Ovary (tissue), 9 donors: Measurements from ENCODE around the gene ZNF280B. TPM values are rescaled to one million over a fixed set of nuclear protein-coding genes. Genes with fewer than 3 reads are reported as not detected.
A peak's percentile ranks its signal among the peaks of the same experiment; 100 is the strongest.

ENCODE experiments used
- DNase-seq, 5 donors: peaks; one replicate each; pipeline ENCODE4 v3.0.0-alpha.2; 2019 to 2020
- H3K27ac ChIP-seq, 2 donors: fragments of 200-600 bp; one replicate each; pipeline versions ENCODE4 v1.5.1 to v1.8.0; 2019 to 2022
- H3K27me3 ChIP-seq: fragments of 200-600 bp; one replicate; pipeline ENCODE4 v1.8.0; 2022
- H3K36me3 ChIP-seq: fragments of 200-600 bp; sonication (generic); one replicate; pipeline ENCODE4 v1.5.1; 2019
- H3K4me1 ChIP-seq: one replicate; pipeline ENCODE4 v1.8.1; 2013; ENCODE audit warnings: mild to moderate bottlenecking, moderate library complexity; ENCODE audit not compliant: insufficient read depth
- H3K4me3 ChIP-seq: fragments of 200-600 bp; sonication (generic); one replicate; pipeline ENCODE4 v1.5.1; 2017
- H3K9me3 ChIP-seq, 2 donors: fragments of 200-600 bp in 1 of 2; sonication (generic) in 1 of 2; one replicate each; pipeline versions ENCODE4 v1.5.1 to v1.8.1; 2013 to 2019; ENCODE audit warnings: mild to moderate bottlenecking in 1 of 2, moderate library complexity in 1 of 2
- EP300 ChIP-seq: sonication (generic); formaldehyde crosslinking; IDR thresholded peaks from one replicate; pipeline ENCODE4 v1.6.1; 2017; ENCODE audit warnings: antibody characterized with exemption
- POLR2A ChIP-seq: fragments of 450-650 bp; IDR thresholded peaks from one replicate; pipeline ENCODE4 v1.6.1; 2017; ENCODE audit warnings: antibody characterized with exemption, mild to moderate bottlenecking, moderate library complexity
- WGBS, 3 donors: extraction: QIAGEN DNeasy Blood & Tissue Kit in 1 of 3; methylation state at CpG; one replicate each; pipeline versions ENCODE4 v1.1.5 to v1.1.7; 2013 to 2017; 5-methylcytosine and 5-hydroxymethylcytosine counted together
- intact Hi-C, 4 donors: fragments of 100-400 bp; cut with DNase I; formaldehyde crosslinking; loops; one replicate each; pipeline versions ENCODE4 v1.11.0 to v1.15.1; 2022 to 2023
- polyA plus RNA-seq, 2 donors: library from polyadenylated mRNA; stranded (reverse); fragments of 200-250 nt in 1 of 2; fragments of 350-450 nt in 1 of 2; fragmentation: Illumina TruSeq in 1 of 2; extraction: RNeasy Lipid Tissue Mini Kit (QIAGEN cat#74804) in 1 of 2; gene quantifications; one replicate each; pipeline ENCODE4 v1.2.3, GENCODE V29; 2013 to 2014
- total RNA-seq, 7 donors: library from RNA; depleted of rRNA in 2 of 7; stranded (reverse); fragments of >200 nt in 2 of 7; fragmentation: NEBNext Ultra II Directional in 3 of 7; extraction: Animal tissue kit (Norgen Biotek cat#: 25700) in 3 of 7; gene quantifications; one replicate each; pipeline versions ENCODE4 v1.1.0 to v1.2.4, GENCODE V29; 2016 to 2023
- TF ChIP-seq, protein P1 (sequence below), 3 donors: fragments of 450-650 bp in 2 of 3; fragments of 200-600 bp in 1 of 3; IDR thresholded peaks; one replicate each; pipeline versions ENCODE4 v1.5.1 to v1.8.0; 2016 to 2022; ENCODE audit warnings: antibody characterized with exemption in 3 of 3, mild to moderate bottlenecking in 1 of 3
- donor health status: DM: no; HTN: no; CAD: no; lungs with moderate emphysema.
- donor health status: DM: no; HTN: no; CAD: no.
- donor health status: Bipolar disorder and iron deficiency.
- donor health status: DM: yes; HTN: yes; CAD: no.
- donor health status: DM: no; HTN: no; CAD: no.
- donor health status: DM: yes; HTN: yes; CAD: no.

ZNF280B gene
- total and polyA plus RNA-seq, 9 donors: 0.72 to 4.0 (median 2.3) TPM

DNA sequence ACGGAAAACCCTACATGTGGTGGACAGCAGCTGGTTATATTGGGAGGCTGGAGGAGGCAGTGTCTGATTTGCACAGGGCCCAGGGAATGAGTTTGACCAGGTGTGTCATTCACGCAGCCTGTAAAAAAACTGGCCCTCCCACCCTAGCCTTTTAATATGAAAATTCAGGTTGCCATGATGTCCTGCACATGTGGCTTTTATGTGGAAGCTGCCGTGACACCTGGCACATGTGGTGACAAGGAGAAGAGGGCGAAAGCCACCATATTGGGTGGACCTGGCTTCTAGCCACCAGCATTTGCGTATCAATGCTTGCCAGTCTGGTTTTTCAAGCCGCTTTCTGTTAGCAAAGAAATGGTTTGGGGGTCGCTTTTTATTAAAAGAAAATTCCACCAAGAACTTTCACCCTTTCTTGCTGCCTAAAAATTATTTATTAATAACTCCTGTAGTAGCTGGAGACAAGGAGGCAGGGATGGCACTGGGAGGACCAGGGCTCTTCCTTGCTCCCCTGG lies 43.4 kb downstream of the ZNF280B start:
- DNase-seq: no peak
- Histone ChIP-seq H3K36me3 (no peaks in the 10 kb centered on the region), H3K4me3 (no peak overlapping the region), H3K27me3 (no peaks in the 10 kb centered on the region), H3K4me1 (no peaks in the 10 kb centered on the region), H3K9me3 (no peaks in the 10 kb centered on the region), H3K27ac (no peak overlapping the region)
- TF ChIP-seq, protein P1, sequence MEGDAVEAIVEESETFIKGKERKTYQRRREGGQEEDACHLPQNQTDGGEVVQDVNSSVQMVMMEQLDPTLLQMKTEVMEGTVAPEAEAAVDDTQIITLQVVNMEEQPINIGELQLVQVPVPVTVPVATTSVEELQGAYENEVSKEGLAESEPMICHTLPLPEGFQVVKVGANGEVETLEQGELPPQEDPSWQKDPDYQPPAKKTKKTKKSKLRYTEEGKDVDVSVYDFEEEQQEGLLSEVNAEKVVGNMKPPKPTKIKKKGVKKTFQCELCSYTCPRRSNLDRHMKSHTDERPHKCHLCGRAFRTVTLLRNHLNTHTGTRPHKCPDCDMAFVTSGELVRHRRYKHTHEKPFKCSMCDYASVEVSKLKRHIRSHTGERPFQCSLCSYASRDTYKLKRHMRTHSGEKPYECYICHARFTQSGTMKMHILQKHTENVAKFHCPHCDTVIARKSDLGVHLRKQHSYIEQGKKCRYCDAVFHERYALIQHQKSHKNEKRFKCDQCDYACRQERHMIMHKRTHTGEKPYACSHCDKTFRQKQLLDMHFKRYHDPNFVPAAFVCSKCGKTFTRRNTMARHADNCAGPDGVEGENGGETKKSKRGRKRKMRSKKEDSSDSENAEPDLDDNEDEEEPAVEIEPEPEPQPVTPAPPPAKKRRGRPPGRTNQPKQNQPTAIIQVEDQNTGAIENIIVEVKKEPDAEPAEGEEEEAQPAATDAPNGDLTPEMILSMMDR (IDR thresholded peaks at IDR 0.05): no peak
- TF ChIP-seq POLR2A (no peak), EP300 (no peak)
- 77 to 82% (median 82%) methylated on average over 7 of the region's 7 CpGs for WGBS, 3 donors
- intact Hi-C loops: loop anchor here in 2 of 4 donors (5.0 kb wide), 1 partner anchor 487 kb away; no protein-coding TSS in a partner anchor

GRCh38 chr22:22464541-22465054 lies 43.9 kb downstream of the ZNF280B start:
- Histone ChIP-seq H3K27ac (no peak overlapping the region), H3K36me3 (no peaks in the 10 kb centered on the region), H3K27me3 (no peaks in the 10 kb centered on the region), H3K4me3 (no peak overlapping the region), H3K9me3 (no peaks in the 10 kb centered on the region), H3K4me1 (no peaks in the 10 kb centered on the region)
- TF ChIP-seq POLR2A (no peak), EP300 (no peak)
- TF ChIP-seq, protein P1 (IDR thresholded peaks at IDR 0.05): no peak
- no peak for DNase-seq
- intact Hi-C loops: loop anchor here in 2 of 4 donors (5.0 kb wide), 1 partner anchor 488 kb away; no protein-coding TSS in a partner anchor
- 80 to 83% (median 82%) methylated on average over 11 of the region's 11 CpGs for WGBS, 3 donors

DNA sequence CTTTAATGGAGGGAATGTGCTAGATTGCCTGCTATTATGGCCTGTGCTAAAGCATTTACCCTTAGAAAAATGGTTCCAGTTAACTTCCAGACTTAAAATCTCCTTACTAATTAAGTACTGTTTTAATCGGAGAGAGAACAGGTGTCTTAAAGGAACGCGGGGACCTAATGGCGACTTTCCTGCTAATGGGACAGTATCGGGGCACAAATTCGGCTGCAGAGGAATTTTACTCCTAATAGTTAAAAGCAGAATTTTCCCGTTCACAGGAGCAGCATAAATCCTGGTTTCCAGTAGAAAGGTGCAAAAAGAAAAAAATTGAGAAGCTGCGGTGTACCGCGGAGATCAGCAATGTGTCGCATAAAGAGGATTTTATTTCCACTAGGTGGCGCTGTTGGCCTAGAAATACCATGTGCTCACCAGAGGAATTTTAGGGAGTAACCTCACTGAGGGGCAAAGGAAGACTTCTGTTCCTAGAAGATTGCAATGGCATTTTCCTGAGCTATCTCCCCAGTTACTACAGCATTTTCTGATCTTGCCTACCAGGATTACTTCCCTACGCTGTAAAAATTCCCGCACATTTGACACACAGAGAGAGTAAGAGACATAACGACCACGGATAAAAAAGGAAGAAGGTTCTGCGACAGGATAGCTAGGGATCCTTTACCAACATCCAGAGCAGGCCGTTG lies 44.5 kb downstream of the ZNF280B start:
- TF ChIP-seq POLR2A: no peak
- TF ChIP-seq, protein P1 (IDR thresholded peaks at IDR 0.05): peak; percentile 52 to 77 (median 55)

DNA sequence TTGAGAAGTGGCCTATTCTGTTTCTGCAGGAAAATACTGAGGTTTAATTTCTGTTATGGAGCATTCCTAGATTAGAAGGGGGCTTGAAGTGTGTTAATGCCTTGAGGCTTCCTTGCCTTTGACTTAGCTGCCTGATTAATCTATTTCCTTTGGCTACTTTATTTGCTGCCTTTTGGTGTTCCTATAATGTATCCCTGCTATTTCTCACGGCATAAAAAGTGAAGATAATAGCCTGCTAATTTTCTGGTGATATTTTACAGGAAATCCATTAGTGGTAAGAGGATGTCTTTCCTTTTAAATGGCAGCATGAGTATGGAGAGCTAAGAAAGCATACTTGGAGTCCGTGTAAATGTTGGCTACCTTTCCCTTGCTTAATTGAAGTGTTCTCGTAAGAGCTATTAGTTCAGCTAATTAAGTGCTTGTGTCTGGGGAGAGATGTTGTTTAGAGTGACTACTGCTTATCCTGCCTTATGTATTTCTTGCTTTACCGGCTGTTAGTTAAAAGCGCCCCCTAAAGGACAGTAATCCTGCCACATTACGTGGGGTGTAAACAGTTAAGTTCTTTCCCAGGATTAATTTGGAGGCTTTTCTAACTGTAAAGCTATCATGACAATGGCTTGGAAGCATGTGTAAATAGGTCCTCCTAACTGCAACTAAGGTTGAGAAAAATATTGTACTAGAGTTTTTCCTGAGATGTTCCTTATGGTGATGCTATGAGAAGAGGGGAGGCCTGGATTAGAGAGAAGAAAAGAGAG lies 45.6 kb downstream of the ZNF280B start:
- H3K27ac ChIP-seq: no peak overlapping the region
- DNase-seq: no peak
- H3K4me3 ChIP-seq: no peak overlapping the region
- H3K9me3 ChIP-seq: no peaks in the 10 kb centered on the region
- H3K36me3 ChIP-seq: no peaks in the 10 kb centered on the region
- no peaks in the 10 kb centered on the region for H3K4me1 ChIP-seq
- TF ChIP-seq POLR2A (no peak), EP300 (no peak)
- TF ChIP-seq, protein P1 (IDR thresholded peaks at IDR 0.05): no peak
- WGBS, 3 donors: 44 to 50% (median 45%) methylated on average over 6 of the region's 6 CpGs
- intact Hi-C loops: no loop called here
- H3K27me3 ChIP-seq: no peaks in the 10 kb centered on the region

More for the DNA sequence above, 44.5 kb downstream of the ZNF280B start:
- H3K27ac ChIP-seq: no peak overlapping the region
- no peaks in the 10 kb centered on the region for H3K9me3 ChIP-seq
- no peaks in the 10 kb centered on the region for H3K27me3 ChIP-seq
- H3K4me1 ChIP-seq: no peaks in the 10 kb centered on the region
- intact Hi-C loops: no loop called here
- no peak overlapping the region for H3K4me3 ChIP-seq
- WGBS, 3 donors: 21 to 24% (median 23%) methylated on average over 18 of the region's 18 CpGs
- no peaks in the 10 kb centered on the region for H3K36me3 ChIP-seq
- peak in 4 of 5 donors; percentile 26 to 57 (median 42) for DNase-seq
